ENCODE data around the gene INTS4. TPM values are rescaled to one million over a fixed set of nuclear protein-coding genes. Genes with fewer than 3 reads are reported as not detected.
"Not testable (repeated sequence)": the region's sequence is repeated elsewhere in the genome, so short reads cannot be mapped to it uniquely, and the experiment has no call there.

INTS4 gene
- total and polyA plus RNA-seq, 4 donors, result 25.3 to 42.3 (median 29.7) TPM

DNA sequence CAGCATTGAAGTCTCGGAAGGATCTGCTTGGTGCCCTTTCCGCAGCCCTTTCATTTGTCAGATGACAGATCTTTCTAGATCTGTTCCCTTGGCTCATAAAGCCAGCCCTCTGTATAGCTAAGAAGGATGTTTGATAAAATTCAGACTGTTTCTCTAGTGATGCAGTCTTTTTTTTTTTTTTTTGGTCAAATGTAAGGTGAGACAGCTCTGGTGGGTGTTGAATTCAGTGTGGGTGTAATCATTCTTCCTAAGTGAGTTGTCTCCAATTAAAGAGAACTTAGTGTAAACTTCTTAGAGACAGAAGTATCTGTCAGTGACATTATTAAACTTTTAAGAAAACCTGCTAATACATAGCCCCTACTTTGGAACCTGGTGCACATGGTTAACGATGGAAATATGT is 120.3 kb downstream of the INTS4 start:
- WGBS (ENCODE audit: insufficient coverage), result 100% methylated on average over 2 of the region's 3 CpGs
- H3K9me3 ChIP-seq (ENCODE audit: control insufficient read depth, insufficient read depth, low read length), result no peaks in the 10 kb centered on the region
- no peaks in the 10 kb centered on the region for H3K27me3 ChIP-seq (ENCODE audit: control insufficient read depth, insufficient read depth, low read length)
- DNase-seq (ENCODE audit: low read depth in 4 of 6, low spot score in 6 of 6), result no peak
- H3K27ac ChIP-seq (ENCODE audit: low read depth, low read length), result no peak overlapping the region
- H3K4me1 ChIP-seq (ENCODE audit: control insufficient read depth, insufficient read depth, low read length), result no peaks in the 10 kb centered on the region
- H3K4me3 ChIP-seq (ENCODE audit: low read depth, low read length), result no peak overlapping the region
- peaks cover 23% of the 10 kb centered on the region for H3K36me3 ChIP-seq (ENCODE audit: control insufficient read depth, insufficient read depth, low read length)

DNA sequence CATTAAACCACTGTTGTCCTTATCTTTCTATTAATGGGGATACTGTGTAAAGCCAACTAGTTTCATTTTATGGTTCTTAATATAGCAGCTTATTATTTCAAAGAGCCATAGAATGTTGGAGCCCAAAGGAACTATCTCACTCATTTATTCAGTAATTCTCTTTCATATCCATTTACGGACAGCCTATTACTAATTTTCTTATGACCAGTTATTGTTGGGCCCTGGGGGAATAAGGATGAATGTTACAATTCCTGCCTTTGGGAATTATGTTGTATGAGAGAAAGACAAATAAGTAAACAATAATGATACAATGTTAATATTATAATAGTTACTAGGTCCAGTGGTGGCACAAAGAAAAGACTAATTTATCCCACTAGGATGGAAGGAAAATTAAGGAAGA is 121.1 kb downstream of the INTS4 start:
- no CpG with 5 or more reads among the region's 1 CpG for WGBS (ENCODE audit: insufficient coverage)
- Histone ChIP-seq H3K4me1 (ENCODE audit: control insufficient read depth, insufficient read depth, low read length) (no peaks in the 10 kb centered on the region), H3K4me3 (ENCODE audit: low read depth, low read length) (no peak overlapping the region), H3K27ac (ENCODE audit: low read depth, low read length) (no peak overlapping the region), H3K27me3 (ENCODE audit: control insufficient read depth, insufficient read depth, low read length) (no peaks in the 10 kb centered on the region), H3K9me3 (ENCODE audit: control insufficient read depth, insufficient read depth, low read length) (no peaks in the 10 kb centered on the region), H3K36me3 (ENCODE audit: control insufficient read depth, insufficient read depth, low read length) (peaks cover 20% of the 10 kb centered on the region)
- peak in 1 of 6 donors; percentile 70 for DNase-seq (ENCODE audit: low read depth in 4 of 6, low spot score in 6 of 6)

DNA sequence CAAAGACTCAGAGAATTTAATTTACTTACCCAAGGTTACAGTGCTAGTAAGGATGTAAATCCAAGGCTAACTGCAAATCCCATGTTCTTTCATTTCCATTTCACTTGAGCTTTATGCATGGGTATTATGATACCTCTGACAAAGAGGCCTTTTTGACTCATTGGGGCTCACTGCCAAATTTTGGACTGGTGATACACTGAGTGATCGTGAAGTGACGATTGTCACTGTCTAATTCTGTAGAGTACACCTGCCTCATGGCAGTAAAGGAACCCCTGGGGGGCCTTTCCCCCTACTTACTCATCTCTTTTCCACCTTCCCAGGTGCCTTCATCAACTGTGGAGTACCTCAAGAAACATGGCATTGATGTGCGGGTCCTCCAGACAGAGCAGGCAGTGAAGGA is 122.6 kb downstream of the INTS4 start:
- Histone ChIP-seq H3K4me1 (ENCODE audit: control insufficient read depth, insufficient read depth, low read length) (no peaks in the 10 kb centered on the region), H3K9me3 (ENCODE audit: control insufficient read depth, insufficient read depth, low read length) (no peaks in the 10 kb centered on the region), H3K4me3 (ENCODE audit: low read depth, low read length) (no peak overlapping the region), H3K27ac (ENCODE audit: low read depth, low read length) (no peak overlapping the region), H3K27me3 (ENCODE audit: control insufficient read depth, insufficient read depth, low read length) (no peaks in the 10 kb centered on the region), H3K36me3 (ENCODE audit: control insufficient read depth, insufficient read depth, low read length) (peaks cover 13% of the 10 kb centered on the region)
- DNase-seq (ENCODE audit: low read depth in 4 of 6, low spot score in 6 of 6), result no peak
- 60% methylated on average over 1 of the region's 3 CpGs for WGBS (ENCODE audit: insufficient coverage)

DNA sequence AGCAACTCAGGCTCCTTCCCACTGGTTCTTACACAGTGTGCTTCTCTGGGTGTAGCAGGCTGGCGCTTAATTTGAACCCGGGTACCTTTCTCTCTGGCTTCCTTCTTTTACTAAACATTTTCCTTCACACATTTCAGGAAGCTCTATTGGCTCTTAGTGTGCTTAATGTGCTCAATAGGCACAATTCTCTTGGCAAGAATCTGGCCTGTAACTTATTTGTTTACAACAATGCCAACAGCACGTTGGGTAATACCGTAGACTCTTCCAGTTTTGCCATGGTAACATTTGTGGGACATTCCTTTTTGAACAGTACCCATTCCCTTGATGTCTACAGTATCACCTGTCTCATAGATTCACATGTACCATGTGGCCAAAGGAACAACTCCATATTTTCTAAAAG is 125.7 kb downstream of the INTS4 start:
- Histone ChIP-seq H3K36me3 (ENCODE audit: control insufficient read depth, insufficient read depth, low read length) (peaks cover 5% of the 10 kb centered on the region), H3K4me3 (ENCODE audit: low read depth, low read length) (no peak overlapping the region), H3K9me3 (ENCODE audit: control insufficient read depth, insufficient read depth, low read length) (no peaks in the 10 kb centered on the region), H3K27ac (ENCODE audit: low read depth, low read length) (no peak overlapping the region), H3K4me1 (ENCODE audit: control insufficient read depth, insufficient read depth, low read length) (no peaks in the 10 kb centered on the region), H3K27me3 (ENCODE audit: control insufficient read depth, insufficient read depth, low read length) (no peaks in the 10 kb centered on the region)
- no peak for DNase-seq (ENCODE audit: low read depth in 4 of 6, low spot score in 6 of 6)
- 57% methylated on average over 4 of the region's 4 CpGs for WGBS (ENCODE audit: insufficient coverage)

DNA sequence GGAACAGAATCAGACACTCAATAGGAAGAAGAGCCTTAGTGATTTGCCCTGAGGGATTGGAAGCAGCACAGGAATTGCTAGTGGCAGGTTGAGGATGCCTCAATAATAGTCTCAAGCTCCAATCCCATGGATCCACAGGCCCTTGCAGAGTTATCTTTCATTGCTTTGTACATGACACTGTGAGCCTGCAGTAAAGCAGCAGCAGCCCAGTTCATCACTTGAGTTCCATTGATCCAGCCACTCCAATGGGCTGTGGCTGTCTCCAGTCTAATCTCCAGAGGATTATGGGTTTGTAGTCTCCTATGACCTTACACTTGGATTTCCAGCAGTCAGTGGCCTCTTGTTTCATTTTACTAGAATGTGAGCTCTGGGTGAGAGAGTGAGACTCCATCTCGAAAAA is 128.1 kb downstream of the INTS4 start:
- no peaks in the 10 kb centered on the region for H3K4me1 ChIP-seq (ENCODE audit: control insufficient read depth, insufficient read depth, low read length)
- DNase-seq (ENCODE audit: low read depth in 4 of 6, low spot score in 6 of 6), result no peak
- no peak overlapping the region for H3K27ac ChIP-seq (ENCODE audit: low read depth, low read length)
- no peaks in the 10 kb centered on the region for H3K9me3 ChIP-seq (ENCODE audit: control insufficient read depth, insufficient read depth, low read length)
- no peak overlapping the region for H3K4me3 ChIP-seq (ENCODE audit: low read depth, low read length)
- H3K27me3 ChIP-seq (ENCODE audit: control insufficient read depth, insufficient read depth, low read length), result no peaks in the 10 kb centered on the region
- WGBS (ENCODE audit: insufficient coverage), result no CpG with 5 or more reads among the region's 1 CpG
- peaks cover 2% of the 10 kb centered on the region for H3K36me3 ChIP-seq (ENCODE audit: control insufficient read depth, insufficient read depth, low read length)

DNA sequence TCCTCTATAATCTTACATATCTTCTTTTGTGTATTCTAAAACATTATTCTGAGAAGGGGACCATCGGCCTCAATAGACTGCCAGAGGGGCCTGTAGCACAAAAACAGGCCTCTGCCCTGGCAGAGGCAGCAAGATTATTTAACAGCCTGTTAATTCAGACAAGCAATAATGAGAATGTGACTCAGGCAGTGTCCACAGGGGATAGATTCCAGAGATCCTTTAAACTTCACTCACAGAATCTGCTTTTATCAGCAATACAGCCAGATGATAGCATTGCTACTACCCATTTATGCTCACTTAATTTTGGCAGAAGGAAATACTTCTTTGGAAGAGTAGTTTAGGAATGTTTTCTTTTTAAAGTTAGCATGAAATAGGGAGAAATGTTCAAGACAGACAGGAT is 128.7 kb downstream of the INTS4 start:
- Histone ChIP-seq H3K27me3 (ENCODE audit: control insufficient read depth, insufficient read depth, low read length) (no peaks in the 10 kb centered on the region), H3K36me3 (ENCODE audit: control insufficient read depth, insufficient read depth, low read length) (peaks cover 2% of the 10 kb centered on the region), H3K27ac (ENCODE audit: low read depth, low read length) (no peak overlapping the region), H3K4me1 (ENCODE audit: control insufficient read depth, insufficient read depth, low read length) (no peaks in the 10 kb centered on the region), H3K4me3 (ENCODE audit: low read depth, low read length) (no peak overlapping the region), H3K9me3 (ENCODE audit: control insufficient read depth, insufficient read depth, low read length) (no peaks in the 10 kb centered on the region)
- peak in 1 of 6 donors; percentile 73 for DNase-seq (ENCODE audit: low read depth in 4 of 6, low spot score in 6 of 6)
- WGBS (ENCODE audit: insufficient coverage), result 75% methylated on average over 1 of the region's 1 CpG

DNA sequence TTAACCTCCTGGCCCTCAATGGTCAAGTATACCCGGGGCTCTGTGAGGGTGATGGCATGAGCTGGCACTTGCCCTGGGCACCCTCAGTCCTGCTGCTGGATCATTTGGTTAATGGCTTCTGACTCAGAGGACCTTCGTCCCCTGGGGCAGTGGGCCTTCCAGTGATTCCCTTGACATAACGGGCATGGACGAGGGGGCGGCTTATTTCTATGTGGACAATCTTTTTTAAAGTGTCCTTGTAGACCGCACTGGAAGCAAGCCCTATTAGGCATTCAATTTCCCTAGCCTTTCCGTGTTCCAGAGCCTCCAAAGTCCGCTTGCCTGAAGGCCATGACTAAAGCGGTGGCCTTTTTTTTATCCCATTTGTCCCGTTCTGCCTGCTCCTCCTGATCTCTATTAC is 133.0 kb downstream of the INTS4 start:
- not testable (repeated sequence) for H3K27me3 ChIP-seq (ENCODE audit: control insufficient read depth, insufficient read depth, low read length); H3K4me3 ChIP-seq (ENCODE audit: low read depth, low read length); DNase-seq (ENCODE audit: low read depth in 4 of 6, low spot score in 6 of 6); H3K4me1 ChIP-seq (ENCODE audit: control insufficient read depth, insufficient read depth, low read length); H3K36me3 ChIP-seq (ENCODE audit: control insufficient read depth, insufficient read depth, low read length); H3K9me3 ChIP-seq (ENCODE audit: control insufficient read depth, insufficient read depth, low read length); H3K27ac ChIP-seq (ENCODE audit: low read depth, low read length)
- WGBS (ENCODE audit: insufficient coverage), result 91% methylated on average over 10 of the region's 10 CpGs

DNA sequence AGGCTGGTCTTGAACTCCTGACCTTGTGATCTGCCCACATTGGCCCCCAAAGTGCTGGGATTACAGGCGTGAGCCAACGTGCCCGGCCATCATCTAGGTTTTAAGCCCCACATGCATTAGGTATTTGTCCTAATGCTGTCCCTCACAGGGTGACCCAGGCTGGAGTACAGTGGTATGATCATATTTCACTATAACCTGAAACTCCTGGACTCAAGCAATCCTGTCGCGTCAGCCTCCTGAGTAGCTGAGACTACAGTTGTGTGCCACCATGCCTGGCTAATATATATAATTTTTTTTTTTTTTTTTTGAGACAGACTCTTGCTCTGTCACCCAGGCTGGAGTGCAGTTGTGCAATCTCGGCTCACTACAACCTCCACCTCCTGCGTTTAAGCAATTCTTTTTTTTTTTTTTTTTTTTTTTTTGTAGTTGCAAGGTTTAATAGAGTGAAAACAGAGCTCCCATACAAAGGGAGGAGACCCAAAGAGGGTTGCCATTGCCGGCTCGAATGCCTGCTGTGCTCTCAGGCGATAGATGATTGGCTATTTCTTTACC is 136.5 kb downstream of the INTS4 start:
- peaks cover 16% of the 10 kb centered on the region for H3K36me3 ChIP-seq (ENCODE audit: control insufficient read depth, insufficient read depth, low read length)
- not testable (repeated sequence) for H3K4me1 ChIP-seq (ENCODE audit: control insufficient read depth, insufficient read depth, low read length)

DNA sequence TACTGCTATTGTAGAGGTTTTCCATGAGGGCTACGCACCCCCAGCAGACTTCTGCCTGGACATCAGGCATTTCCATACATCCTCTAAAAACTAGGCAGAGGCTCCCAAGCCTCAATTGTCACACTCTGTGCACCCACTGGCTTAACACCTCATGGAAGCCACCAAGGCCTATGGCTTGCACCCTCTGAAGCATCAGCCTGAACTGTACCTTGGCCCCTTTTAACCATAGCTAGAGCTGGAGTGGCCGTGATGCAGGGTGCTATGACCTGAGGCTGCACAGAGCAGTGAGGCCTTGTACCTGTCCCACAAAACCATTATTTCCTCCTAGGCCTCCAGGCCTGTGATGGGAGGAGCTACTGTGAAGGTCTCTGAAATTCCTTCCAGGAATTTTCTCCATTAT is 139.6 kb downstream of the INTS4 start:
- Histone ChIP-seq H3K36me3 (ENCODE audit: control insufficient read depth, insufficient read depth, low read length) (peaks cover 16% of the 10 kb centered on the region), H3K9me3 (ENCODE audit: control insufficient read depth, insufficient read depth, low read length) (peaks cover 7% of the 10 kb centered on the region), H3K4me3 (ENCODE audit: low read depth, low read length) (no peak overlapping the region), H3K27ac (ENCODE audit: low read depth, low read length) (no peak overlapping the region), H3K4me1 (ENCODE audit: control insufficient read depth, insufficient read depth, low read length) (no peaks in the 10 kb centered on the region), H3K27me3 (ENCODE audit: control insufficient read depth, insufficient read depth, low read length) (no peaks in the 10 kb centered on the region)
- WGBS (ENCODE audit: insufficient coverage), result 100% methylated on average over 2 of the region's 2 CpGs
- DNase-seq (ENCODE audit: low read depth in 4 of 6, low spot score in 6 of 6), result no peak

More for the DNA sequence above, 136.5 kb downstream of the INTS4 start:
- H3K27me3 ChIP-seq (ENCODE audit: control insufficient read depth, insufficient read depth, low read length); DNase-seq (ENCODE audit: low read depth in 4 of 6, low spot score in 6 of 6); H3K9me3 ChIP-seq (ENCODE audit: control insufficient read depth, insufficient read depth, low read length); H3K4me3 ChIP-seq (ENCODE audit: low read depth, low read length); H3K27ac ChIP-seq (ENCODE audit: low read depth, low read length): not testable (repeated sequence)
- WGBS (ENCODE audit: insufficient coverage), result no CpG with 5 or more reads among the region's 10 CpGs

DNA sequence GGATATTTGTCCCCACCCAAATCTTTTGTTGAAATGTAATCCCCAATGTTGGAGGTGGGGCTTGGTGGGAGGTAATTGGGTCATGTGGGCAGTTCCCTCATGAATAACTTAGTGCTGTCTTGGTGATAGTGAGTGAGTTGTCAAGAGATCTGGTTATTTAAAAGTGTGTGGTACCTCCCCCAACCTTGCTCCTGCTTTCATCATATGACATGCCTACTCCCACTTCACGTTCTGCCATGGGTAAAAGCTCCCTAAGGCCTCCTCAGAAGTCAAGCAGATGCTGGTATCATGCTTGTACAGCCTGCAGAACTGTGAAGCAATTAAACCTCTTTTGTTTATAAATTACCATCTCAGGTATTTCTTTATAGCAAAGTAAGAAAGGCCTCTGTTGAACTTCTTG is 143.0 kb downstream of the INTS4 start:
- Histone ChIP-seq H3K4me3 (ENCODE audit: low read depth, low read length) (no peak overlapping the region), H3K36me3 (ENCODE audit: control insufficient read depth, insufficient read depth, low read length) (peaks cover 16% of the 10 kb centered on the region), H3K27ac (ENCODE audit: low read depth, low read length) (no peak overlapping the region), H3K9me3 (ENCODE audit: control insufficient read depth, insufficient read depth, low read length) (peaks cover 7% of the 10 kb centered on the region), H3K4me1 (ENCODE audit: control insufficient read depth, insufficient read depth, low read length) (no peaks in the 10 kb centered on the region), H3K27me3 (ENCODE audit: control insufficient read depth, insufficient read depth, low read length) (no peaks in the 10 kb centered on the region)
- no peak for DNase-seq (ENCODE audit: low read depth in 4 of 6, low spot score in 6 of 6)
- no CpG with 5 or more reads among the region's 1 CpG for WGBS (ENCODE audit: insufficient coverage)
